ENCODE data around the gene NOTCH4.

The NOTCH4 gene

GRCh38 chr6:32218167-32218566 is 5.7 kb downstream of the NOTCH4 start:
- H3K27me3 ChIP-seq (ENCODE audit: control insufficient read depth in 1 of 2, insufficient read depth in 1 of 2, low read length in 2 of 2): peaks cover 48 to 66% of the 10 kb centered on the region in 2 experiments
- no peak overlapping the region for H2AFZ ChIP-seq (ENCODE audit: low read depth, low read length)
- no peak overlapping the region for H2BK120ac ChIP-seq (ENCODE audit: low read depth, low read length)
- H3K36me3 ChIP-seq (ENCODE audit: control insufficient read depth in 1 of 2, insufficient read depth in 2 of 2, low read depth in 1 of 2, low read length in 2 of 2): peaks cover 0 to 2% of the 10 kb centered on the region in 2 experiments
- no peak overlapping the region for H3K18ac ChIP-seq (ENCODE audit: low read depth in 1 of 2, low read length in 2 of 2)
- H3K4me2 ChIP-seq (ENCODE audit: low read length, poor library complexity, severe bottlenecking): no peak overlapping the region
- H3K4me1 ChIP-seq (ENCODE audit: control insufficient read depth, insufficient read depth, low read depth, low read length): no peaks in the 10 kb centered on the region
- no peak overlapping the region for H3K4ac ChIP-seq (ENCODE audit: low read depth in 1 of 2, low read length in 2 of 2)
- H3K9ac ChIP-seq (ENCODE audit: low read length): no peak overlapping the region
- H4K91ac ChIP-seq (ENCODE audit: low read length): no peak overlapping the region
- WGBS: 75% methylated on average over 7 of the region's 7 CpGs
- no peak overlapping the region for H3K4me3 ChIP-seq (ENCODE audit: insufficient read depth in 1 of 2, low read depth in 1 of 2, low read length in 2 of 2)
- H2AK5ac ChIP-seq (ENCODE audit: low read length, severe bottlenecking): no peak overlapping the region
- DNase-seq: no peak
- H3K9me3 ChIP-seq (ENCODE audit: control insufficient read depth, low read length): no peaks in the 10 kb centered on the region
- H2BK12ac ChIP-seq (ENCODE audit: low read length in 2 of 2): no peak overlapping the region
- no peak overlapping the region for H3K23ac ChIP-seq (ENCODE audit: low read length in 2 of 2)
- H4K8ac ChIP-seq (ENCODE audit: low read length): no peak overlapping the region
- H2BK5ac ChIP-seq (ENCODE audit: low read depth, low read length, poor library complexity, severe bottlenecking): no peak overlapping the region
- H2BK15ac ChIP-seq (ENCODE audit: low read depth, poor library complexity, severe bottlenecking): no peak overlapping the region
- H3K79me1 ChIP-seq (replicated peaks; ENCODE audit: low read length, poor library complexity, severe bottlenecking): no peaks in the 10 kb centered on the region
- no peak overlapping the region for H3K14ac ChIP-seq (ENCODE audit: low read length in 2 of 2)
- no peak overlapping the region for H3K27ac ChIP-seq (ENCODE audit: low read length, poor library complexity, severe bottlenecking)

GRCh38 chr6:32216998-32217397 is 6.9 kb downstream of the NOTCH4 start:
- Histone ChIP-seq H4K8ac (ENCODE audit: low read length) (no peak overlapping the region), H3K18ac (ENCODE audit: low read depth in 1 of 2, low read length in 2 of 2) (no peak overlapping the region), H2BK120ac (ENCODE audit: low read depth, low read length) (no peak overlapping the region), H3K4me2 (ENCODE audit: low read length, poor library complexity, severe bottlenecking) (no peak overlapping the region), H2AK5ac (ENCODE audit: low read length, severe bottlenecking) (no peak overlapping the region), H3K36me3 (ENCODE audit: control insufficient read depth in 1 of 2, insufficient read depth in 2 of 2, low read depth in 1 of 2, low read length in 2 of 2) (peaks cover 0 to 2% of the 10 kb centered on the region in 2 experiments), H3K27me3 (ENCODE audit: control insufficient read depth in 1 of 2, insufficient read depth in 1 of 2, low read length in 2 of 2) (peaks cover 44 to 58% of the 10 kb centered on the region in 2 experiments), H2AFZ (ENCODE audit: low read depth, low read length) (no peak overlapping the region), H2BK12ac (ENCODE audit: low read length in 2 of 2) (no peak overlapping the region), H3K27ac (ENCODE audit: low read length, poor library complexity, severe bottlenecking) (no peak overlapping the region), H2BK15ac (ENCODE audit: low read depth, poor library complexity, severe bottlenecking) (no peak overlapping the region), H3K9ac (ENCODE audit: low read length) (no peak overlapping the region), H3K23ac (ENCODE audit: low read length in 2 of 2) (no peak overlapping the region), H3K14ac (ENCODE audit: low read length in 2 of 2) (no peak overlapping the region), H3K4me3 (ENCODE audit: insufficient read depth in 1 of 2, low read depth in 1 of 2, low read length in 2 of 2) (no peak overlapping the region), H2BK5ac (ENCODE audit: low read depth, low read length, poor library complexity, severe bottlenecking) (no peak overlapping the region), H3K9me3 (ENCODE audit: control insufficient read depth, low read length) (no peaks in the 10 kb centered on the region), H3K4me1 (ENCODE audit: control insufficient read depth, insufficient read depth, low read depth, low read length) (no peaks in the 10 kb centered on the region), H3K4ac (ENCODE audit: low read depth in 1 of 2, low read length in 2 of 2) (no peak overlapping the region), H3K79me1 (replicated peaks; ENCODE audit: low read length, poor library complexity, severe bottlenecking) (no peaks in the 10 kb centered on the region), H4K91ac (ENCODE audit: low read length) (no peak overlapping the region)
- 86% methylated on average over 11 of the region's 11 CpGs for WGBS
- DNase-seq: no peak

- Histone ChIP-seq H3K9me3 (ENCODE audit: control insufficient read depth, low read length) (no peaks in the 10 kb centered on the region), H2AFZ (ENCODE audit: low read depth, low read length) (no peak overlapping the region), H2BK12ac (ENCODE audit: low read length in 2 of 2) (no peak overlapping the region), H3K23ac (ENCODE audit: low read length in 2 of 2) (no peak overlapping the region), H3K79me1 (replicated peaks; ENCODE audit: low read length, poor library complexity, severe bottlenecking) (no peaks in the 10 kb centered on the region), H3K27me3 (ENCODE audit: control insufficient read depth in 1 of 2, insufficient read depth in 1 of 2, low read length in 2 of 2) (peaks cover 44 to 51% of the 10 kb centered on the region in 2 experiments), H3K9ac (ENCODE audit: low read length) (no peak overlapping the region), H2BK5ac (ENCODE audit: low read depth, low read length, poor library complexity, severe bottlenecking) (no peak overlapping the region), H3K14ac (ENCODE audit: low read length in 2 of 2) (no peak overlapping the region), H2BK15ac (ENCODE audit: low read depth, poor library complexity, severe bottlenecking) (no peak overlapping the region), H4K8ac (ENCODE audit: low read length) (no peak overlapping the region), H3K4ac (ENCODE audit: low read depth in 1 of 2, low read length in 2 of 2) (no peak overlapping the region), H3K27ac (ENCODE audit: low read length, poor library complexity, severe bottlenecking) (no peak overlapping the region), H3K4me2 (ENCODE audit: low read length, poor library complexity, severe bottlenecking) (no peak overlapping the region), H2AK5ac (ENCODE audit: low read length, severe bottlenecking) (no peak overlapping the region), H2BK120ac (ENCODE audit: low read depth, low read length) (no peak overlapping the region), H4K91ac (ENCODE audit: low read length) (no peak overlapping the region), H3K4me1 (ENCODE audit: control insufficient read depth, insufficient read depth, low read depth, low read length) (no peaks in the 10 kb centered on the region), H3K36me3 (ENCODE audit: control insufficient read depth in 1 of 2, insufficient read depth in 2 of 2, low read depth in 1 of 2, low read length in 2 of 2) (peaks cover 0 to 2% of the 10 kb centered on the region in 2 experiments), H3K4me3 (ENCODE audit: insufficient read depth in 1 of 2, low read depth in 1 of 2, low read length in 2 of 2) (no peak overlapping the region), H3K18ac (ENCODE audit: low read depth in 1 of 2, low read length in 2 of 2) (no peak overlapping the region)
- WGBS: 89% methylated on average over 10 of the region's 10 CpGs
- DNase-seq: no peak
Observed at GRCh38 chr6:32216285-32216684, 7.6 kb downstream of the NOTCH4 start.

- Histone ChIP-seq H2BK12ac (ENCODE audit: low read length in 2 of 2) (no peak overlapping the region), H3K79me1 (replicated peaks; ENCODE audit: low read length, poor library complexity, severe bottlenecking) (no peaks in the 10 kb centered on the region), H3K14ac (ENCODE audit: low read length in 2 of 2) (no peak overlapping the region), H2BK120ac (ENCODE audit: low read depth, low read length) (no peak overlapping the region), H4K91ac (ENCODE audit: low read length) (no peak overlapping the region), H3K4me3 (ENCODE audit: insufficient read depth in 1 of 2, low read depth in 1 of 2, low read length in 2 of 2) (no peak overlapping the region), H2BK15ac (ENCODE audit: low read depth, poor library complexity, severe bottlenecking) (no peak overlapping the region), H3K4ac (ENCODE audit: low read depth in 1 of 2, low read length in 2 of 2) (no peak overlapping the region), H3K4me1 (ENCODE audit: control insufficient read depth, insufficient read depth, low read depth, low read length) (no peaks in the 10 kb centered on the region), H4K8ac (ENCODE audit: low read length) (no peak overlapping the region), H2AFZ (ENCODE audit: low read depth, low read length) (no peak overlapping the region), H3K23ac (ENCODE audit: low read length in 2 of 2) (no peak overlapping the region), H2BK5ac (ENCODE audit: low read depth, low read length, poor library complexity, severe bottlenecking) (no peak overlapping the region), H2AK5ac (ENCODE audit: low read length, severe bottlenecking) (no peak overlapping the region), H3K27me3 (ENCODE audit: control insufficient read depth in 1 of 2, insufficient read depth in 1 of 2, low read length in 2 of 2) (peaks cover 44% of the 10 kb centered on the region in 2 experiments), H3K27ac (ENCODE audit: low read length, poor library complexity, severe bottlenecking) (no peak overlapping the region), H3K36me3 (ENCODE audit: control insufficient read depth in 1 of 2, insufficient read depth in 2 of 2, low read depth in 1 of 2, low read length in 2 of 2) (peaks cover 0 to 2% of the 10 kb centered on the region in 2 experiments), H3K9me3 (ENCODE audit: control insufficient read depth, low read length) (no peaks in the 10 kb centered on the region), H3K9ac (ENCODE audit: low read length) (no peak overlapping the region), H3K18ac (ENCODE audit: low read depth in 1 of 2, low read length in 2 of 2) (no peak overlapping the region), H3K4me2 (ENCODE audit: low read length, poor library complexity, severe bottlenecking) (no peak overlapping the region)
- WGBS: 100% methylated on average over 4 of the region's 4 CpGs
- DNase-seq: no peak
Observed at GRCh38 chr6:32215617-32216016, 8.2 kb downstream of the NOTCH4 start.

Measured in mesenchymal stem cell (in vitro differentiated cells and primary cell).